K562 (cell line): ENCODE results near the gene TDRD10. TPM values are rescaled to one million over a fixed set of nuclear protein-coding genes. Genes with fewer than 3 reads are reported as not detected.

ENCODE experiments used
- BMI1 ChIP-seq: fragments of 150-350 bp; IDR thresholded peaks from 2 replicates; pipeline ENCODE4 v1.6.1; 2014; ENCODE audit warnings: low read length
- EP300 ChIP-seq: IDR thresholded peaks from 2 replicates; pipeline ENCODE4 v1.6.1; 2012; ENCODE audit warnings: low read length, improper control_type of control experiment
- EWSR1 ChIP-seq: fragments of 450-650 bp; IDR thresholded peaks from 2 replicates; pipeline ENCODE4 v1.6.1; 2018; ENCODE audit warnings: borderline replicate concordance, mild to moderate bottlenecking, low read depth, moderate library complexity; ENCODE audit not compliant: partially characterized antibody
- GABPB1 ChIP-seq: sonication (generic); formaldehyde crosslinking; IDR thresholded peaks from 2 replicates; pipeline ENCODE4 v1.8.0; 2022; ENCODE audit warnings: mild to moderate bottlenecking, missing genetic modification reagents
- GABPB2 ChIP-seq: fragments of 250-450 bp; sonication (Bioruptor Pico); conservative IDR thresholded peaks from 2 replicates; pipeline ENCODE4 v1.5.1; 2021; ENCODE audit warnings: mild to moderate bottlenecking
- GTF2B ChIP-seq: IDR thresholded peaks from 2 replicates; pipeline ENCODE4 v1.6.1; 2011; ENCODE audit not compliant: insufficient read length; ENCODE audit errors: extremely low read depth
- HINFP ChIP-seq: fragments of 450-650 bp; conservative IDR thresholded peaks from 2 replicates; pipeline ENCODE4 v1.6.1; 2016; ENCODE audit warnings: missing genetic modification characterization, low read depth, mild to moderate bottlenecking, control low read depth, missing compliant biosample characterization
- IFI16 ChIP-seq: fragments of 250-450 bp; sonication (Bioruptor Pico); IDR thresholded peaks from 2 replicates; pipeline ENCODE4 v2.1.2; 2022; ENCODE audit warnings: mild to moderate bottlenecking, inconsistent platforms
- NCOR1 ChIP-seq: fragments of 450-650 bp; IDR thresholded peaks from 2 replicates; pipeline ENCODE4 v1.6.1; 2016; ENCODE audit warnings: mild to moderate bottlenecking, moderate library complexity
- POLR2AphosphoS2 ChIP-seq: IDR thresholded peaks from 2 replicates; pipeline ENCODE4 v1.6.1; 2012; ENCODE audit warnings: low read length, improper control_type of control experiment
- SIX5 ChIP-seq, 2 experiments: IDR thresholded peaks; 2 replicates each; pipeline ENCODE4 v1.6.1; 2011; ENCODE audit warnings: low read length in 2 of 2, borderline replicate concordance in 1 of 2, low read depth in 1 of 2, mild to moderate bottlenecking in 1 of 2, moderate library complexity in 1 of 2; ENCODE audit not compliant: insufficient read depth in 1 of 2
- SNAPC5 ChIP-seq: fragments of 250-450 bp; sonication (Bioruptor Pico); IDR thresholded peaks from 2 replicates; pipeline ENCODE4 v1.8.0; 2021; ENCODE audit warnings: moderate library complexity, mild to moderate bottlenecking, inconsistent platforms
- SNRNP70 ChIP-seq: fragments of 200-400 bp; formaldehyde crosslinking; optimal IDR thresholded peaks from 2 replicates; pipeline ENCODE3; 2017; ENCODE audit warnings: low read depth, low read length
- ZBTB40 ChIP-seq, 2 experiments: fragments of 450-650 bp in 1 of 2; sonication (generic) in 1 of 2; formaldehyde crosslinking in 1 of 2; IDR thresholded peaks; 2 replicates each; pipeline versions ENCODE4 v1.7.1 to v1.9.0; 2016 to 2022; ENCODE audit warnings: inconsistent platforms in 1 of 2, mild to moderate bottlenecking in 1 of 2, missing genetic modification reagents in 1 of 2
- ZNF444 ChIP-seq: fragments of 250-450 bp; sonication (Bioruptor Pico); IDR thresholded peaks from 2 replicates; pipeline ENCODE4 v1.4.0; 2020; ENCODE audit warnings: mild to moderate bottlenecking, moderate library complexity
- ZNF696 ChIP-seq: fragments of 250-450 bp; sonication (Bioruptor Pico); conservative IDR thresholded peaks from 2 replicates; pipeline ENCODE4 v1.4.0; 2020; ENCODE audit warnings: mild to moderate bottlenecking, moderate library complexity
- polyA plus RNA-seq, 8 experiments: library from polyadenylated mRNA; depleted of rRNA in 4 of 8; stranded (reverse) in 5 of 8; unstranded in 3 of 8; fragments of >200 nt; fragmentation: Nextera tagmentation in 2 of 8; fragmentation: Illumina TruSeq in 1 of 8; extraction: Ambion mirVana in 2 of 8; extraction: Trizol in 1 of 8; gene quantifications; 2 replicates each; pipeline versions ENCODE4 v1.2.1 to v1.2.3, GENCODE V29; 2011 to 2014; ENCODE audit warnings: inconsistent platforms in 1 of 8, missing spikeins in 1 of 8
- total RNA-seq, 7 experiments: library from RNA; depleted of rRNA in 6 of 7; stranded (reverse); fragments of >200 nt in 6 of 7; fragmentation: Illumina TruSeq in 2 of 7; extraction: Trizol in 2 of 7; gene quantifications; 2 replicates each; pipeline versions ENCODE4 v1.2.1 to v1.2.3, GENCODE V29; 2011 to 2021; ENCODE audit warnings: low replicate concordance in 1 of 7

The TDRD10 gene
- total and polyA plus RNA-seq, 9 of the 15 experiments (the other 6 are each of a cell fraction or from before 2014, with no cell fraction given), result not detected

GRCh38 chr1:154460695-154461260 lies 41.2 kb upstream of the TDRD10 start (continued):
- TF ChIP-seq ZBTB40 (IDR thresholded peaks at IDR 0.05) (no peak), ZBTB40 (CRISPR knock-in tag; IDR thresholded peaks at IDR 0.05) (no peak), HINFP (tag) (no peak), SNRNP70 (no peak), SNAPC5 (CRISPR knock-in tag) (no peak), GABPB1 (no peak), GTF2B (no peak), EP300 (no peak; the same call in 1 of the 2 replicates), NCOR1 (peak; percentile 62), BMI1 (no peak), POLR2AphosphoS2 (no peak), GABPB2 (no peak), ZNF444 (CRISPR knock-in tag) (no peak), ZNF696 (CRISPR knock-in tag) (no peak), IFI16 (CRISPR knock-in tag) (no peak), SIX5 (IDR thresholded peaks at IDR 0.05; ENCODE audit: borderline replicate concordance in 1 of 2, insufficient read depth in 1 of 2, low read depth in 1 of 2, low read length in 2 of 2) (no peak), EWSR1 (no peak)
